Testis (tissue), 3 donors: Measurements from ENCODE around the gene SLC7A11. TPM values are rescaled to one million over a fixed set of nuclear protein-coding genes. Genes with fewer than 3 reads are reported as not detected.
"Not testable (repeated sequence)": the region's sequence is repeated elsewhere in the genome, so short reads cannot be mapped to it uniquely, and the experiment has no call there.

Experiments
- DNase-seq: peaks from one replicate; pipeline ENCODE4 v3.0.0-alpha.2; 2019
- H3K27ac ChIP-seq, 2 donors: fragments of 200-600 bp; sonication (generic); one replicate each; pipeline ENCODE4 v1.5.1; 2019
- H3K27me3 ChIP-seq: fragments of 200-600 bp; sonication (generic); one replicate; pipeline ENCODE4 v1.5.1; 2019
- H3K36me3 ChIP-seq: fragments of 200-600 bp; sonication (generic); one replicate; pipeline ENCODE4 v1.5.1; 2017; ENCODE audit warnings: low read depth; ENCODE audit errors: missing control alignments
- H3K4me1 ChIP-seq: fragments of 200-600 bp; sonication (generic); one replicate; pipeline ENCODE4 v1.5.1; 2019
- H3K4me3 ChIP-seq, 2 donors: fragments of 200-600 bp; sonication (generic); one replicate each; pipeline ENCODE4 v1.5.1; 2017 to 2019
- H3K9me3 ChIP-seq: fragments of 200-600 bp; sonication (generic); one replicate; pipeline ENCODE4 v1.5.1; 2017
- CTCF ChIP-seq, 3 experiments: fragments of 450-650 bp in 2 of 3; fragments of 200-600 bp in 1 of 3; sonication (generic) in 1 of 3; IDR thresholded peaks; one replicate each; pipeline ENCODE4 v1.5.1; 2016 to 2019; ENCODE audit warnings: antibody characterized with exemption in 3 of 3, mild to moderate bottlenecking in 2 of 3, moderate library complexity in 1 of 3
- POLR2A ChIP-seq: fragments of 450-650 bp; IDR thresholded peaks from one replicate; pipeline ENCODE4 v1.6.1; 2017; ENCODE audit warnings: antibody characterized with exemption, mild to moderate bottlenecking, moderate library complexity
- whole genome bisulfite sequencing, 2 donors: methylation state at CpG; one replicate each; pipeline ENCODE4 v1.1.5; 2018; 5-methylcytosine and 5-hydroxymethylcytosine counted together
- intact Hi-C: fragments of 100-400 bp; cut with DNase I; formaldehyde crosslinking; loops from one replicate; pipeline ENCODE4 v1.15.1; 2023; ENCODE audit warnings: low total_unique reads
- polyA plus RNA-seq: library from polyadenylated mRNA; stranded (reverse); fragments of 350-450 nt; fragmentation: Illumina TruSeq; extraction: RNeasy Lipid Tissue Mini Kit (QIAGEN cat#74804); gene quantifications from one replicate; pipeline ENCODE4 v1.2.3, GENCODE V29; 2014; ENCODE audit warnings: low read depth, low replicate concordance; ENCODE audit not compliant: insufficient read depth
- total RNA-seq, 2 donors: library from RNA; depleted of rRNA; stranded (reverse); fragments of >200 nt; gene quantifications; one replicate each; pipeline ENCODE4 v1.2.3, GENCODE V29; 2016

The SLC7A11 gene
- total and polyA plus RNA-seq, 3 donors from 2014 or later = 1.3 to 1.5 (median 1.3) TPM

GRCh38 chr4:138218976-138219375, 23.2 kb downstream of the SLC7A11 start:
- H3K27ac ChIP-seq = no peak overlapping the region
- H3K27me3 ChIP-seq = no peaks in the 10 kb centered on the region
- 76 to 81% methylated on average over 5 of the region's 5 CpGs for WGBS, 2 donors
- H3K4me1 ChIP-seq = no peaks in the 10 kb centered on the region
- H3K36me3 ChIP-seq = no peaks in the 10 kb centered on the region
- TF ChIP-seq CTCF (IDR thresholded peaks at IDR 0.05) (no peak), POLR2A (no peak)
- no peak overlapping the region for H3K4me3 ChIP-seq
- H3K9me3 ChIP-seq = no peaks in the 10 kb centered on the region
- DNase-seq = no peak
- intact Hi-C loops = no loop called here

- no peak overlapping the region for H3K4me3 ChIP-seq
- H3K27ac ChIP-seq = no peak overlapping the region
- intact Hi-C loops = no loop called here
- H3K36me3 ChIP-seq = no peaks in the 10 kb centered on the region
- TF ChIP-seq POLR2A (no peak), CTCF (IDR thresholded peaks at IDR 0.05) (no peak)
- 62 to 69% methylated on average over 5 of the region's 5 CpGs for WGBS, 2 donors
- H3K4me1 ChIP-seq = no peaks in the 10 kb centered on the region
- H3K27me3 ChIP-seq = no peaks in the 10 kb centered on the region
- H3K9me3 ChIP-seq = no peaks in the 10 kb centered on the region
- no peak for DNase-seq
Observed at GRCh38 chr4:138217567-138217966, 24.6 kb downstream of the SLC7A11 start.

- 63 to 70% methylated on average over 4 of the region's 4 CpGs for WGBS, 2 donors
- no peaks in the 10 kb centered on the region for H3K9me3 ChIP-seq
- no peak overlapping the region for H3K4me3 ChIP-seq
- H3K4me1 ChIP-seq = no peaks in the 10 kb centered on the region
- DNase-seq = no peak
- H3K36me3 ChIP-seq = no peaks in the 10 kb centered on the region
- TF ChIP-seq CTCF (IDR thresholded peaks at IDR 0.05) (no peak), POLR2A (no peak)
- H3K27me3 ChIP-seq = no peaks in the 10 kb centered on the region
- H3K27ac ChIP-seq = no peak overlapping the region
- intact Hi-C loops = no loop called here
Observed at GRCh38 chr4:138216272-138216867, 25.8 kb downstream of the SLC7A11 start.

- intact Hi-C loops = not testable (repeated sequence)
Observed at GRCh38 chr4:138210576-138210975, 31.6 kb downstream of the SLC7A11 start.

GRCh38 chr4:138209094-138209493, 33.1 kb downstream of the SLC7A11 start:
- H3K27me3 ChIP-seq = no peaks in the 10 kb centered on the region
- no peak for DNase-seq
- intact Hi-C loops = no loop called here
- no peak overlapping the region for H3K4me3 ChIP-seq
- no peaks in the 10 kb centered on the region for H3K36me3 ChIP-seq
- H3K4me1 ChIP-seq = no peaks in the 10 kb centered on the region
- WGBS, 2 donors = 100% methylated on average over 1 of the region's 1 CpG
- H3K9me3 ChIP-seq = no peaks in the 10 kb centered on the region
- no peak overlapping the region for H3K27ac ChIP-seq
- TF ChIP-seq CTCF (IDR thresholded peaks at IDR 0.05) = no peak

More at GRCh38 chr4:138210576-138210975, 31.6 kb downstream of the SLC7A11 start:
- DNase-seq, H3K4me1 ChIP-seq, H3K36me3 ChIP-seq, H3K27me3 ChIP-seq, H3K27ac ChIP-seq, H3K4me3 ChIP-seq, H3K9me3 ChIP-seq: not testable (repeated sequence)
- 82 to 85% methylated on average over 2 of the region's 2 CpGs for WGBS, 2 donors
